Neural cell (in vitro differentiated cells): ENCODE data around the gene TMEM175.

Experiments
- CTCF ChIP-seq: fragments of 450-650 bp; IDR thresholded peaks from 2 replicates; pipeline ENCODE4 v1.5.1; 2014; ENCODE audit warnings: antibody characterized with exemption, mild to moderate bottlenecking, moderate library complexity; ENCODE audit not compliant: poor library complexity, severe bottlenecking
- EZH2 ChIP-seq: fragments of 200-600, 300-800 bp; shearing (Covaris generic), sonication (generic); IDR thresholded peaks from 2 replicates; pipeline ENCODE4 v1.6.1; 2014; ENCODE audit warnings: antibody characterized with exemption, low read length, borderline replicate concordance, mild to moderate bottlenecking; ENCODE audit not compliant: insufficient read depth, poor library complexity, severe bottlenecking
- POLR2AphosphoS5 ChIP-seq: IDR thresholded peaks from 2 replicates; pipeline ENCODE4 v1.6.1; 2012
- RAD21 ChIP-seq: fragments of 450-650 bp; conservative IDR thresholded peaks from 2 replicates; pipeline ENCODE4 v1.6.1; 2014; ENCODE audit warnings: antibody characterized with exemption, mild to moderate bottlenecking, moderate library complexity
- SMC3 ChIP-seq: fragments of 450-650 bp; conservative IDR thresholded peaks from 2 replicates; pipeline ENCODE4 v1.6.1; 2014; ENCODE audit warnings: antibody characterized with exemption, mild to moderate bottlenecking, moderate library complexity; ENCODE audit not compliant: poor library complexity
- TAF1 ChIP-seq: IDR thresholded peaks from 2 replicates; pipeline ENCODE4 v1.6.1; 2012; ENCODE audit warnings: low read depth

GRCh38 chr4:950136-951020 lies 18.1 kb downstream of the TMEM175 start:
- TF ChIP-seq CTCF (no peak), TAF1 (no peak), RAD21 (no peak), POLR2AphosphoS5 (no peak), SMC3 (no peak), EZH2 (no peak)
